Hematopoietic multipotent progenitor cell (in vitro differentiated cells): Measurements from ENCODE around the gene FOXL2. TPM values are rescaled to one million over a fixed set of nuclear protein-coding genes. Genes with fewer than 3 reads are reported as not detected.

Experiments
- DNase-seq, 3 donors: peaks; one replicate each; pipeline ENCODE4 v3.0.0-alpha.2; 2011 to 2015; ENCODE audit warnings: low read depth in 2 of 3, low spot score in 2 of 3
- total RNA-seq: library from RNA; depleted of rRNA; stranded (reverse); fragments of >200 nt; gene quantifications from one replicate; pipeline ENCODE4 v1.2.3, GENCODE V29; 2012

Gene FOXL2
- total RNA-seq, 1 donor = under 0.01 TPM

DNA sequence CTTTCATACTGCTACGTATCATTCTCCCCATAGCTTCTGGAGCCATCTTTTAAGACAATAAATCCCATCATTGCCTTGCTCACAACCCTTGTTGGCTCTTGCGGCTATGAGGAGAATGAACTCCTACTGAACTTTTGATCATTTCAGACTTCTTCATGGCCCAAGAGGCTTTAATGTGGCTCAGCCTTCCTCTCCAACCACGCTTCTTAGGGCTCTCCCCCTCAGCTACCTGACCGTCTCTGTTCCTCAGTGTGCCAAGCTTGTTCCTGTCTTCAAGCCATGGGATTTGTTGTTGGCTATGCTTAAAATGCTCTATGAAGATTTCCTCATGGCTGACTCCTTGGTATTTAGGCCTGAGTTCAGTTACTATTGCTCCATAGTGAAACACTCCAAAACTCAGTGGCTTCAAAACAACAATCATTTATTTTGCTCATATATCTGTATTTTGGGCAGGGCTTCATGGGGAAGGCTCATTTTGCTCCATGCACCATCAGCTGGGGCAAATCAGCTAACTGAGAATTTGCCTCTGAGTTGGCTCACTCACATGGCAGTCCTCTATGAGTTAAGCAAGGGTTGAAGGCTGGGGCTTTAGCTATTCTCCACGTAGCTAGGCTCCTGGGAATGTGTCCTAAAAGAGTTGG, 47.5 kb downstream of the FOXL2 start:
- DNase-seq = no peak

DNA sequence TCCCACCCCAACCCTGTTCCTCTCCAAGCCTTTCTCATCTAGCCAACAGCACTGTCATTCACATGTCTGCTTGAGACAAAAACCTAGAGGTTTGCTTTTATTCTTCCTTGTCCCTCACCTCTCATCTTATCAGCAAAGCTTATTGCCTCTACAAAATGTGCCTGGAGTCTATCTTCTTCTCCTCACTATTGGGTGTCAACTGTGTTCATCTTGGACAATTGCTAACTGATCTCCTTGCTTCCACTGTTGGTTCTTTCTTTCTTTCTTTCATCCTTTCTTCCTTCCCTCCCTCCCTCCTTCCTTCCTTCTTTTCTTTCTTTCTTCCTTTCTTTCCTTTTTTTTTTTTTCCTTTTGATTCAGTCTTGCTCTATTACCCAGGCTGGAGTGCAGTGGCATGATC, 48.2 kb downstream of the FOXL2 start:
- no peak for DNase-seq

DNA sequence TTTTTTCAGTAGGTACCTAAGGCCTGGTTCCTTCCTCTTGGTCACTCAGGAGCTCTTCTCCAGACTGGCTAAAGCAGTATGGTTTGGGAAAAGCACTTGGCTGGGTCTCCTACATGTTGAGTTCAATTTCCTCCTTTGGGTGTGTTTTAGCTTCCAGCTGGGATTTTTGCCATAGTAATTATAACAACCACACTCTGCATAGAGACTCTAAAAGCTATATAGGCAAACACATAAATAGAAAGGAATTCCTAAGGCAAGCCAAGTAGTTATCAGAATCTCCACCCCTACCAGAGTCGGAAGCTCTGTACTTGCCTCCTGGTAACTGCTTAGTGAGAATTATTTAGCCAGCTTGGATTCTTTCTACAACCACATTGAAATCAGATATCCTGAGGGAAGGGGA, 48.6 kb downstream of the FOXL2 start:
- no peak for DNase-seq

Other genes starting within 250 kb of the FOXL2 start
- 15.3 TPM for gene PIK3CB, start 112.2 kb downstream of the FOXL2 start, total RNA-seq
- gene FOXL2NB, start 80 bp upstream of the FOXL2 start, total RNA-seq = under 0.01 TPM
- gene PRR23A, start 59.1 kb upstream of the FOXL2 start, total RNA-seq = not detected
- gene PRR23B, start 73.8 kb upstream of the FOXL2 start, total RNA-seq = not detected
- gene PRR23C, start 97.8 kb upstream of the FOXL2 start, total RNA-seq = not detected